NCI-H2227 (cell line): ENCODE data around the gene PPP2CA.
"Not testable (repeated sequence)": the region's sequence is repeated elsewhere in the genome, so short reads cannot be mapped to it uniquely, and the experiment has no call there.

ENCODE experiments used
- DNase-seq: peaks from one replicate; lab custom pipeline; 2025; ENCODE audit not compliant: unreplicated experiment; lab: John Stamatoyannopoulos, UW

Gene PPP2CA

DNA sequence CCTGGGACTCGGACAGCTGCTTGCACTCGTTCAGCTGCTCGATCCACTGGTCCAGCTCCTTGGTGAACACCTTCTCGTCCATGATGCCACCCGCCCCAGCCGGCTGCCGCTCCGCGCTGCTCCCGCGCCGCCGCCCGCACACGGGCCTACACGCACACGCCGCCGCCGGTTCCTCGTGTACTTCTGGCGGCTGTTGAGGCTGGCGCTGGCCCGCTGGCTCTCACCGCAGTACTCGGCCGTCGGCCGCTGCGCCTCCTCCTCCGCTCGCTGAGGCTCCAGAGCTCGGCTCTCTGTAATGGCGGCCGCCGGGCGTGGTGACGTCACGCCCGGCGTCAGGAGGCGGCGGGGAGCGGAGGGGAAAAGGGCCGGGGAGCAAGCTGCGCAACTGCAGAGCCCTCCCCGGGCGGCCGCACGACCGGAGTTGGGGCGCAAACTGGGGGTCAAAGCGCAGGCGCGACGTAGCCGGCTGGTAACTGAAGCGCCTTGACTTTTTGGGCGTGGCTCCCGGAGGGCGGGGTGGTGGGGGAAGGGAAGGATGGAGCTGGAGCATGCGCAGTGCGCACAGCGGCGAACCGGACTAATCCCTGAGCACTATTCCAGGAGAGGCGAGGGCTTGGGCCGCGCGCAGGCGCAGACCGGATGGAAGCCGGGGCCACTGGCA, at the start of gene PPP2CA:
PPP2CA (minus strand) TSS at position 294 of the 661 bp plus-strand sequence; CDS start at position 82, 212 bp downstream.
- DNase-seq, result peak; percentile 96

- peak; percentile 52 for DNase-seq
Observed at GRCh38 chr5:134273642-134274395, 47.9 kb upstream of the PPP2CA start.

DNA sequence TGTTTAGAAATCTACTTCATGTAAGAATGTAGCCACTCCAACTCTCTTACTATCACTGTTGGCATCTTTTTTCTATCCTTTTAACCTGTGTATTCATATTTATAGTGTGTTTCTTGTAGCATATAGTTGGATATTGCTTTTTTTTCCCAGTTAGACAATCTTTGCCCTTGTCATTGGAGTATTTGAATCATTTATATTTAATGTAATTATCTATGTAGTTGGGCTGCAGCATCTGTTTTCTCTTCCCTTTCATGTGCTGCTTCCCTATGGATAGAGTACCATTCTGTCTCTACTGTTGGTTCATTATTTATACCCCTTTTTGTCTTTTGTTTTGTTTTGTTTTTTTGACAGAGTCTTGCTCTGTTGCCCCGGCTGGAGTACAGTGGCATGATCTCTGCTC, 45.2 kb upstream of the PPP2CA start:
- no peak for DNase-seq

DNA sequence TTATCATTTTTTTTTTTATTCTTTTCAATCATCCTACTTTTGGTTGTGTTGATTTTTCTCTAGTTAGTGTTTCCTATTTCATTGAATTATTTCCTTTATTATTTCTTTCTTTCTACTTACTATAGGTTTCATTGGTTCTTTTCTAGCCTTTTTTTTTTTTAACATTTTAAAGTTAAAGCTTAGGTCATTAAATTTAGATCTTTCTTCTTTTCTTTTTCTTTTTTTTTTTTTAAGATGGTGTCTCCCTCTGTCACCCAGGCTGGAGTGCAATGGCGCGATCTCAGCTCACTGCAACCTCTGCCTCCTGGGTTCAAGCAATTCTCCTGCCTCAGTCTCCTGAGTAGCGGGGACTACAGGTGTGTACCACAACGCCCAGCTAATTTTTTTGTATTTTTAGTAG, 43.0 kb upstream of the PPP2CA start:
- no peak for DNase-seq

- no peak for DNase-seq
Observed at GRCh38 chr5:134268019-134268601, 42.2 kb upstream of the PPP2CA start.

GRCh38 chr5:134267366-134268018, 41.6 kb upstream of the PPP2CA start:
- no peak for DNase-seq

DNA sequence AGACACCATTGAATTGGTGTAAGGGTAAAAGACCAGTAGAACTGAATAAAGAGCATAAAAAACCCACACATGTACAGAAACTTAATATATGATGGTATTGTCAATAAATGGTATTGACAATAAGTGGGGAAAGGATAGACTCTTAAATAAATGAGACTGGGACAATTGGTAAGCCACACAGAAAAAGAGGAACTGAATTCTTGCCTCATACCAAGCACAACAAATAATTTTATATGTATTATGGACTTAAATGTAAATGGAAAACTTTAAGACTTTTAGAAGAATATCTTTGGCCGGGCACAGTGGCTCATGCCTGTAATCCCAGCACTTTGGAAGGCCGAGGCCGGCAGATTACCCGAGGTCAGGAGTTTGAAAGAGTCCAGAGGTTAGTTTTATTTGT, 37.9 kb upstream of the PPP2CA start:
- DNase-seq, result no peak

DNA sequence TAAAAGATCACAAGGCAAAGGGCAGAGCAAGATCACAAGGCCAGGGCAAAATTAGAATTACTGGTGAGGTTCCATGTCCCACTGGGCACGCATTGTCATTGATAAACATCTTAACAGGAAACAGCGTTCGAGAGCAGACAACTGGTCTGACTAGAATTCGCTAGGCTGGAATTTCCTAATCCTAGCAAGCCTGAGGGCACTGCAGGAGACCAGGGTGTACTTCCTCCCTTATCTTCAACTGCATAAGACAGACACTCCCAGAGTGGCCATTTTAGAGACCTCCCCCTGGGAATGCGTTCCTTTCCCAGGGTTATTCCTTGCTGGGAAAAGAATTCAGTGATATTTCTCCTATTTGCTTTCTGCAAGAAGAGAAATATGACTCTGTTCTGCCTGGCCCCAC, 36.8 kb upstream of the PPP2CA start:
- DNase-seq, result not testable (repeated sequence)

- no peak for DNase-seq
Observed at GRCh38 chr5:134258896-134259295, 33.0 kb upstream of the PPP2CA start.

DNA sequence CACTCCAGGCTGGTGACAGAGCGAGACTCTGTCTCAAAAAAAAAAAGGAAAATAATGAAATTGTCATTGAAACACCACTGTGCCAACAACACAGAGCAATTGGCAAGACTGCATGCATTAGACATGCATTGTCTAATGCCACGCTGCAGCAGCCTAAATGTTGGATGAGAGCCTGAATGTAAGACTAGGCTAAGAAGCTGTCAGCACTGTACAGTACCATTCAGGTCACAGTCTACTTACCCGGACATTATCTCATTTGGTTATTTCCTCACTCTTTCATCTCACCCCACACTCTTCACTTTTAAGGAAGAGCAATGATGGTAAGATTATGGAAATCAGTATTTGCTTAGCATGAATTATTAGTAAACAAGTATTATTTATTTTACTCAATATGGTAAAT, 31.3 kb upstream of the PPP2CA start:
- no peak for DNase-seq

- no peak for DNase-seq
Observed at GRCh38 chr5:134255418-134256150, 29.7 kb upstream of the PPP2CA start.

DNA sequence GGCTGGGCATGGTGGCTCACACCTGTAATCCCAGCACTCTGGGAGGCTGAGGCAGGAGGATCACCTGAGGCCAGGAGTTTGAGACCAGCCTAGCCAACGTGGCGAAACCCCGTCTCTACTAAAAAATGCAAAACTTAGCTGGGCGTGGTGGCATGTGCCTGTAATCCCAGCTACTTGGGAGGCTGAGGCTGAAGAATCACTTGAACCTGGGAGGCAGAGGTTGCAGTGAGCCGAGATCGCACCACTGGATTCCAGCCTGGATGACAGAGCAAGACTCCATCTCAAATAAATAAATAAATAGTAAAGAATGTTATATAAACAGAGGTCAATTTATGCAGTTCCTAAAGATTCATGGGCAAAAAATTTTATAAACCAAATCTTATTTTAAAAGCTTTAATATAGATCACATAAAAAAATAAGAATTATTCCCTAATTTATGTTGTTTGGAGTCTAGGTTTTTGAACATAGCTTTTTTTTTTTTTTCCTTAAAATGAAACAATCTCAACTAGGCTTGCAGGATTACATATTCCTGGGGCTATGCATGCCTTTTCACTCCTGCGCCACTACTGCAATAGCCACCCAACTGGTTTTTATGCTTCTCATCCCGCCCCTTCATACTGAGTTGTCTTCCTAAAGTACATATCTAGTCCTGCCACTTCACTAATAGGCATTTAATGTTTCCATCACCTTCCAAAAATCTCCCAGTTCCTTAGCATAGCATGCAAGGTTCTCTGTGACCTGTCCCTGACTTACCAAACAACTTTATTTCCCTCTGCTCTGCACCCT, 27.7 kb upstream of the PPP2CA start:
- not testable (repeated sequence) for DNase-seq

GRCh38 chr5:134252671-134253070, 26.8 kb upstream of the PPP2CA start:
- no peak for DNase-seq

- DNase-seq, result no peak
Observed at GRCh38 chr5:134250949-134251348, 25.1 kb upstream of the PPP2CA start.

DNA sequence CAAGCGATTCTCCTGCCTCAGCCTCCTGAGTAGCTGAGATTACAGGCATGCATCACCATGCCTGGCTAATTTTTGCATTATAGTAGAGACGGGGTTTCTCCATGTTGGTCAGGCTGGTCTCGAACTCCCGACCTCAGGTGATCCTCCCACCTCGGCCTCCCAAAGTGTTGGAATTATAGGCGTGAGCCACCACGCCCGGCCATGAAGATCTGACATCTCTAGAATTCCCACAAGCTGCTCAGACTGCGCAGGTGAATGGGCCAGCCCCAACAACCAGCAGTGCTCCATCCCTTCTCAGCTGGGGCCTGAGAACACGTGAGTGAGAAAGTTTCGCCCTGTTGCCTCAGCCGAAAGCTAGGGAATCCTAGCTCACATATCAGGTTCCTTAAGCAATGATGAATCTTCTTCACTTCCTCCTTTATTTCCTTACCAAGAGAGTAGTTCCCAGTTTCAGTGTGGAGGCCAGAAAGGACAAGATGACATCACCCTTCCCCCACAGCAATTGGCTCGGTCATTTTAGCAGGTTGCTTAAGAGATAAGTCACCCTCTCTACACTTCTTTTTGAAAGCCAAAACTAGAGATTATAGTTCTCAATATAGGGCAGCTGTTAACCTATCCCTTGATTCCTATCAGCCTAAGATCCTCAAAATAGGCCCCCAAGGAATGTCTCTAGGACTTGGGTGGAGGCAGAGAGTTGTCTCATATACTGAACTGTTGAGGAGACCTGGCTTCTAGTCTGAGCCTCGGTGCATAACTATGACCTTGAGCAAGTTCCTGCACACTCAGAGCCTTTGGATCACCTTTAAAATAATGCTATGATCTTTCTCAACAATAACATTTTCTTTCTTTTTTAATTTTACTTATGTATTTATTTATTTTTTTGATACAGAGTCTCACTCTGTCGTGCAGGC, 23.9 kb upstream of the PPP2CA start:
- DNase-seq, result no peak

DNA sequence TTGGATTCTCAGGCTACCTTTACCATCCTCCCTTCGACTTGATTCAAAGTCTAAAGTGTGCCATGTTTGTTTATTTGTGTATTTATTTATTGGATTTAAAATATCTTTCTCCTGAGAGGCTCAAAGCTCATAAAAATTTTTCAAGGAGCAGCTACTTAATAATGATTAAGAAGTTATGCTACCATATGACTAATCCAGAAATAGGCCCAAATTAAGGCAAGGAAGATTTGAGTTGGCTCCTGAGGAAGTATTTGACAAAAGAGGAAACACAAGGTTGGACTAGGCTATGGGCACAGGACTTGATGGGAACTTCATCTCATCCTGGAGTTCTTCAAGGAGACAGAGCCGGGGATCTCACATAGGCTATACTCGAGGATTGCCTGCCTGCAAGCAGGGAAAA, 22.4 kb upstream of the PPP2CA start:
- DNase-seq, result no peak

GRCh38 chr5:134247428-134248224, 21.8 kb upstream of the PPP2CA start:
- DNase-seq, result no peak

DNA sequence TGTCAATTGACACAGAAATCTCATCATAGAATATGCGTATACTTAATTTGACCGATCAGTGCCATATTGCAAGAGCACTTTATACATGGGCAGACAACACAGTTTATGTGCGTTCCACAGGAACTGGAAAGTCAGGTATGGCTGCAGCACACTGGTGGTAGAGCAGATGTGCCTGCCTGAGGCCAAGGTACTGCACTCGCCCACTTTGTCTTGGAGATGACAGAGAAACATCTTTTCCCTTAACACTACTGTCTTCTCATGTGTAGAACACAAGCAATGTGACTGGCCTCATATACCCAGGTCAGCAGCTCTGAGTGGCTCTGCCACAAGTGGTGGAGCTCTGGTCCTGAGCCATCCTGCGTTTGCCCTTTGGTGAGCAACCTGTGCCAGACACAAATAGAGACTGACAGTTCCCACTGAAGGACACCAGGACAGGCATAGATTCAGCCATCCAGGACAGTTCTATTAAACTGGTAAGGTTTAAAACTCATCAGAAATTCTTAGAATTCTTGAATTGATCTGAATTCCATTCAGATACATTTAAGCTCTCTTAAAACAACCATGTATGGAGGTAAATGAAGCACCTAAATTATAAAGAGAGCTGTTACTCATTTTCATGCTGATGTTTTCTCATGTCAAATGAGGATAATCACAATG, 21.0 kb upstream of the PPP2CA start:
- no peak for DNase-seq
